ELR (cell line): ENCODE results near the gene ALOX5AP.

Source experiments
- DNase-seq: peaks from one replicate; pipeline ENCODE4 v3.0.0-alpha.2; 2015; ENCODE audit warnings: low read depth

ALOX5AP gene

GRCh38 chr13:30714629-30715371 is 20.5 kb upstream of the ALOX5AP start:
- DNase-seq: no peak

GRCh38 chr13:30715372-30715756 is 20.0 kb upstream of the ALOX5AP start:
- DNase-seq: no peak

GRCh38 chr13:30715837-30716236 is 19.5 kb upstream of the ALOX5AP start:
- DNase-seq: no peak

GRCh38 chr13:30718661-30719524 is 16.4 kb upstream of the ALOX5AP start:
- DNase-seq: peak; percentile 97

GRCh38 chr13:30719525-30719914 is 15.8 kb upstream of the ALOX5AP start:
- DNase-seq: peak; percentile 44

- peak; percentile 35 for DNase-seq
Measured at GRCh38 chr13:30720172-30720869, 15.0 kb upstream of the ALOX5AP start.

- no peak for DNase-seq
Measured at GRCh38 chr13:30721936-30722335, 13.4 kb upstream of the ALOX5AP start.

- peak; percentile 46 for DNase-seq
Measured at GRCh38 chr13:30722361-30722760, 13.0 kb upstream of the ALOX5AP start.

GRCh38 chr13:30724778-30725177 is 10.6 kb upstream of the ALOX5AP start:
- no peak for DNase-seq

- DNase-seq: peak; percentile 37
Measured at GRCh38 chr13:30725326-30726085, 9.8 kb upstream of the ALOX5AP start.

GRCh38 chr13:30726192-30726591 is 9.2 kb upstream of the ALOX5AP start:
- DNase-seq: no peak

GRCh38 chr13:30727491-30728355 is 7.6 kb upstream of the ALOX5AP start:
- DNase-seq: no peak

GRCh38 chr13:30729801-30730200 is 5.5 kb upstream of the ALOX5AP start:
- no peak for DNase-seq

- DNase-seq: no peak
Measured at GRCh38 chr13:30730526-30730925, 4.8 kb upstream of the ALOX5AP start.

GRCh38 chr13:30731361-30732045 is 3.8 kb upstream of the ALOX5AP start:
- no peak for DNase-seq

GRCh38 chr13:30732046-30732390 is 3.3 kb upstream of the ALOX5AP start:
- DNase-seq: no peak

GRCh38 chr13:30734439-30734838 is 904 bp upstream of the ALOX5AP start:
- peak; percentile 85 for DNase-seq

GRCh38 chr13:30735872-30736175 is 481 bp downstream of the ALOX5AP start:
- no peak for DNase-seq

GRCh38 chr13:30736461-30737320 is 1.3 kb downstream of the ALOX5AP start:
- DNase-seq: no peak
